ENCODE results near the gene SPG7.
A peak's percentile ranks its signal among the peaks of the same experiment; 100 is the strongest.

Gene SPG7

GRCh38 chr16:89476379-89476778 lies 31.8 kb upstream of the SPG7 start:
- H3K27me3 ChIP-seq (ENCODE audit: control insufficient read depth, insufficient read depth, low read length), result no peaks in the 10 kb centered on the region
- H3K36me3 ChIP-seq (ENCODE audit: control insufficient read depth, insufficient read depth, low read length), result no peaks in the 10 kb centered on the region
- no peak overlapping the region for H3K9ac ChIP-seq (ENCODE audit: low read length)
- no peak overlapping the region for H3K27ac ChIP-seq (ENCODE audit: low read depth, low read length)
- H3K4me1 ChIP-seq (ENCODE audit: control insufficient read depth, insufficient read depth, low read length), result peaks cover 6% of the 10 kb centered on the region
- H3K4me3 ChIP-seq (ENCODE audit: low read length), result no peak overlapping the region

GRCh38 chr16:89476811-89477261 lies 31.4 kb upstream of the SPG7 start:
- Histone ChIP-seq H3K27ac (ENCODE audit: low read depth, low read length) (no peak overlapping the region), H3K36me3 (ENCODE audit: control insufficient read depth, insufficient read depth, low read length) (no peaks in the 10 kb centered on the region), H3K4me3 (ENCODE audit: low read length) (no peak overlapping the region), H3K27me3 (ENCODE audit: control insufficient read depth, insufficient read depth, low read length) (no peaks in the 10 kb centered on the region), H3K4me1 (ENCODE audit: control insufficient read depth, insufficient read depth, low read length) (peaks cover 6% of the 10 kb centered on the region), H3K9ac (ENCODE audit: low read length) (no peak overlapping the region)

GRCh38 chr16:89478576-89479221 lies 29.5 kb upstream of the SPG7 start:
- H3K4me3 ChIP-seq (ENCODE audit: low read length), result no peak overlapping the region
- peaks cover 15% of the 10 kb centered on the region for H3K4me1 ChIP-seq (ENCODE audit: control insufficient read depth, insufficient read depth, low read length)
- H3K9ac ChIP-seq (ENCODE audit: low read length), result no peak overlapping the region
- no peaks in the 10 kb centered on the region for H3K27me3 ChIP-seq (ENCODE audit: control insufficient read depth, insufficient read depth, low read length)
- no peak overlapping the region for H3K27ac ChIP-seq (ENCODE audit: low read depth, low read length)
- H3K36me3 ChIP-seq (ENCODE audit: control insufficient read depth, insufficient read depth, low read length), result no peaks in the 10 kb centered on the region

GRCh38 chr16:89481356-89481955 lies 26.7 kb upstream of the SPG7 start:
- peaks cover 16% of the 10 kb centered on the region for H3K4me1 ChIP-seq (ENCODE audit: control insufficient read depth, insufficient read depth, low read length)
- H3K4me3 ChIP-seq (ENCODE audit: low read length), result no peak overlapping the region
- no peak overlapping the region for H3K27ac ChIP-seq (ENCODE audit: low read depth, low read length)
- no peaks in the 10 kb centered on the region for H3K36me3 ChIP-seq (ENCODE audit: control insufficient read depth, insufficient read depth, low read length)
- H3K9ac ChIP-seq (ENCODE audit: low read length), result no peak overlapping the region
- H3K27me3 ChIP-seq (ENCODE audit: control insufficient read depth, insufficient read depth, low read length), result no peaks in the 10 kb centered on the region

GRCh38 chr16:89482150-89482816 lies 25.9 kb upstream of the SPG7 start:
- Histone ChIP-seq H3K27me3 (ENCODE audit: control insufficient read depth, insufficient read depth, low read length) (no peaks in the 10 kb centered on the region), H3K27ac (ENCODE audit: low read depth, low read length) (no peak overlapping the region), H3K4me3 (ENCODE audit: low read length) (no peak overlapping the region), H3K36me3 (ENCODE audit: control insufficient read depth, insufficient read depth, low read length) (no peaks in the 10 kb centered on the region), H3K9ac (ENCODE audit: low read length) (no peak overlapping the region), H3K4me1 (ENCODE audit: control insufficient read depth, insufficient read depth, low read length) (peaks cover 16% of the 10 kb centered on the region)

- peaks cover 17% of the 10 kb centered on the region for H3K4me1 ChIP-seq (ENCODE audit: control insufficient read depth, insufficient read depth, low read length)
- H3K27me3 ChIP-seq (ENCODE audit: control insufficient read depth, insufficient read depth, low read length), result no peaks in the 10 kb centered on the region
- H3K9ac ChIP-seq (ENCODE audit: low read length), result no peak overlapping the region
- no peak overlapping the region for H3K4me3 ChIP-seq (ENCODE audit: low read length)
- no peak overlapping the region for H3K27ac ChIP-seq (ENCODE audit: low read depth, low read length)
- no peaks in the 10 kb centered on the region for H3K36me3 ChIP-seq (ENCODE audit: control insufficient read depth, insufficient read depth, low read length)
These were observed 25.4 kb upstream of the SPG7 start for GRCh38 chr16:89482817-89483205.

- no peaks in the 10 kb centered on the region for H3K36me3 ChIP-seq (ENCODE audit: control insufficient read depth, insufficient read depth, low read length)
- H3K9ac ChIP-seq (ENCODE audit: low read length), result no peak overlapping the region
- no peaks in the 10 kb centered on the region for H3K27me3 ChIP-seq (ENCODE audit: control insufficient read depth, insufficient read depth, low read length)
- no peak overlapping the region for H3K4me3 ChIP-seq (ENCODE audit: low read length)
- H3K27ac ChIP-seq (ENCODE audit: low read depth, low read length), result no peak overlapping the region
- peaks cover 28% of the 10 kb centered on the region for H3K4me1 ChIP-seq (ENCODE audit: control insufficient read depth, insufficient read depth, low read length)
These were observed 24.1 kb upstream of the SPG7 start for GRCh38 chr16:89484041-89484501.

- no peak overlapping the region for H3K27ac ChIP-seq (ENCODE audit: low read depth, low read length)
- H3K9ac ChIP-seq (ENCODE audit: low read length), result no peak overlapping the region
- peaks cover 28% of the 10 kb centered on the region for H3K4me1 ChIP-seq (ENCODE audit: control insufficient read depth, insufficient read depth, low read length)
- no peak overlapping the region for H3K4me3 ChIP-seq (ENCODE audit: low read length)
- H3K27me3 ChIP-seq (ENCODE audit: control insufficient read depth, insufficient read depth, low read length), result no peaks in the 10 kb centered on the region
- no peaks in the 10 kb centered on the region for H3K36me3 ChIP-seq (ENCODE audit: control insufficient read depth, insufficient read depth, low read length)
These were observed 23.1 kb upstream of the SPG7 start for GRCh38 chr16:89484923-89485679.

GRCh38 chr16:89485701-89486246 lies 22.4 kb upstream of the SPG7 start:
- Histone ChIP-seq H3K4me1 (ENCODE audit: control insufficient read depth, insufficient read depth, low read length) (peaks cover 28% of the 10 kb centered on the region), H3K4me3 (ENCODE audit: low read length) (no peak overlapping the region), H3K27ac (ENCODE audit: low read depth, low read length) (no peak overlapping the region), H3K27me3 (ENCODE audit: control insufficient read depth, insufficient read depth, low read length) (no peaks in the 10 kb centered on the region), H3K9ac (ENCODE audit: low read length) (no peak overlapping the region), H3K36me3 (ENCODE audit: control insufficient read depth, insufficient read depth, low read length) (no peaks in the 10 kb centered on the region)

- H3K9ac ChIP-seq (ENCODE audit: low read length), result no peak overlapping the region
- H3K27ac ChIP-seq (ENCODE audit: low read depth, low read length), result peak overlapping the region; percentile 82
- H3K4me1 ChIP-seq (ENCODE audit: control insufficient read depth, insufficient read depth, low read length), result peaks cover 28% of the 10 kb centered on the region
- H3K27me3 ChIP-seq (ENCODE audit: control insufficient read depth, insufficient read depth, low read length), result no peaks in the 10 kb centered on the region
- peak overlapping the region; percentile 77 for H3K4me3 ChIP-seq (ENCODE audit: low read length)
- no peaks in the 10 kb centered on the region for H3K36me3 ChIP-seq (ENCODE audit: control insufficient read depth, insufficient read depth, low read length)
These were observed 18.9 kb upstream of the SPG7 start for GRCh38 chr16:89489040-89489897.

- Histone ChIP-seq H3K36me3 (ENCODE audit: control insufficient read depth, insufficient read depth, low read length) (no peaks in the 10 kb centered on the region), H3K27ac (ENCODE audit: low read depth, low read length) (peak overlapping the region; percentile 82), H3K27me3 (ENCODE audit: control insufficient read depth, insufficient read depth, low read length) (no peaks in the 10 kb centered on the region), H3K4me1 (ENCODE audit: control insufficient read depth, insufficient read depth, low read length) (peaks cover 28% of the 10 kb centered on the region), H3K4me3 (ENCODE audit: low read length) (peak overlapping the region; percentile 64), H3K9ac (ENCODE audit: low read length) (no peak overlapping the region)
These were observed 18.2 kb upstream of the SPG7 start for GRCh38 chr16:89489898-89490438.
